Hindlimb muscle (tissue), 1 donor: ENCODE results near the gene ADGRE3. TPM values are rescaled to one million over a fixed set of nuclear protein-coding genes. Genes with fewer than 3 reads are reported as not detected.

Experiments
- DNase-seq: peaks from one replicate; pipeline ENCODE4 v3.0.0-alpha.2; 2013
- polyA plus RNA-seq: library from polyadenylated mRNA; unstranded; fragments of 120-200 nt; gene quantifications from one replicate; pipeline ENCODE4 v1.2.1, GENCODE V29; 2013; ENCODE audit not compliant: insufficient read length

The ADGRE3 gene
- not detected for polyA plus RNA-seq

DNA sequence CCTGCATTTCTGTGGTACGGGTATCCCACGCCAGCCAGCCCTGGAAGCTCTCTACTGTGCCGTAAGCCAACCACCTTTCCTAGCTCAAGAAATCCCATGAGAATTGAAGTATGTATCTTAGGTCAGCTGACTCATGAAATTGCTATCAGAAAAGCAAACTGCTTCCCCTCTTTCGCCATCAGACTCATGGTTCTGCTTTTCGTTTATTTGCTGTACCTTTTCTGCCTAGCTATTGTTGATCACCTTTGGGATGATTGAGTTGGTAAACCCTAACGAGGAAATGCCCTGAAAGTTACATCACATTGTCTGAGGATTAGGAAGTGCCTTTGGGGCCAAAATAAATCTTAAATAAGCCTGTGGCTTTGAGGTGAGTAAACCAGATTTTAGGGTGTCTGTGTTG, at the start of gene ADGRE3:
ADGRE3 (minus strand) TSS at position 81 of the 400 bp plus-strand sequence; CDS start at position 7, 74 bp downstream.
- DNase-seq, result no peak

DNA sequence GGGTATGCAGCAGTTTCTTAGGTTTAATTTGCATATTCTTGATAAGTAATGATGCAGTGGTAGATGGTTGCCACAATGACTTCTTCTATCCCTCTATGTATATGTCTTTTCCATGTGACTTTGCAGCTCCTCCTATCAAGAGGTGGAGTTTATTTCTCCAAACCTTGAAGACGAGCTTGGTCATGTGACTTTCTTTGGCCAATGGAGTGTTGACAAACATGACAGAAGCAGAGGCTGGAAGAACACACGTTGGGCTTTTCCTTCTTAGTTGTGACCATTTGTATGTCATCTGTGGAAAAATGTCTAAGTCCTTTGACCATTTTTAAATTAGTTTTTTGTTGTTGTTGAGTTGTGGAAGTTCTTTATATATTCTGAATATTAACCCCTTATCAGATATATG, 47.5 kb upstream of the ADGRE3 start:
- no peak for DNase-seq

GRCh38 chr19:14719162-14719561, 44.5 kb upstream of the ADGRE3 start:
- DNase-seq, result no peak

GRCh38 chr19:14718522-14719116, 44.0 kb upstream of the ADGRE3 start:
- no peak for DNase-seq

DNA sequence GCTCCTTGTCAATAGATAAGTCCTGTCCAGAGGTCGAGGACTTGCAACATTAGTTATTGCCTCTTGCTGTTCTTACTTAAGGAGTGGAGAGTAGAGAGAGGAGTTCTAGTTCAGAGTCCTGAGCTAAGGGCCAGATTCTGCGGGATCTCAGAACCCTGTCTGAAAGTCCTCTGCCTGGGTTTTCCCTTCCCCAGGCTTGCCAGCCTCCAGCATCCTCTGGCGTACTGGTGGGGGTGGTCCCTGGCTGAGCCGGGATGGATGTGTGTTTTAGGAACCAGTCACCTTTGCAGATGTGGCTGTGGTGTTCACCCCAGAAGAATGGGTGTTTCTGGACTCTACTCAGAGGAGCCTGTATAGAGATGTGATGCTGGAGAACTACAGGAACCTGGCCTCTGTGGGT, 41.2 kb upstream of the ADGRE3 start:
- no peak for DNase-seq

- no peak for DNase-seq
Observed at GRCh38 chr19:14704450-14704849, 29.8 kb upstream of the ADGRE3 start.

DNA sequence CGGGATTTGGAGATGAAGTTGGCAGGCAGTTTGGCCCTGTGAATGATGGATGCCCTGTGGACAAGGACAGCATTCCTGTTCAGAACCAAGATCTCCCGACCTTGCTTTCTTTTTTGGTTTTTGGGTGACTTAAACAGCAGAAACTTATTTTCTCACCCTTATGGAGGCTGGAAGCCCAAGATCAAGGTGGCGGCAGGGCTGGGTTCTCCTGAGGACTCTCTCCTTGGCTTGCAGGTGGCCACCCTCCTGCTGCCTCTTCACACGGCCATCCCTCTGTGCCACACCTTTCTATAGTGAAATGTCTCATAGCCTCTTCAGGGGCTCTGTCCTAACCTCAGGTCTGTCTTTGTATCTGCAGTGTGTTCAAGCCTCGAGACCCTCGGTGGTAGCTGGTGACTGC, 29.2 kb upstream of the ADGRE3 start:
- no peak for DNase-seq

- DNase-seq, result no peak
Observed at GRCh38 chr19:14700711-14701375, 26.2 kb upstream of the ADGRE3 start.

GRCh38 chr19:14699641-14700040, 25.0 kb upstream of the ADGRE3 start:
- no peak for DNase-seq

- DNase-seq, result no peak
Observed at GRCh38 chr19:14695471-14695870, 20.8 kb upstream of the ADGRE3 start.

DNA sequence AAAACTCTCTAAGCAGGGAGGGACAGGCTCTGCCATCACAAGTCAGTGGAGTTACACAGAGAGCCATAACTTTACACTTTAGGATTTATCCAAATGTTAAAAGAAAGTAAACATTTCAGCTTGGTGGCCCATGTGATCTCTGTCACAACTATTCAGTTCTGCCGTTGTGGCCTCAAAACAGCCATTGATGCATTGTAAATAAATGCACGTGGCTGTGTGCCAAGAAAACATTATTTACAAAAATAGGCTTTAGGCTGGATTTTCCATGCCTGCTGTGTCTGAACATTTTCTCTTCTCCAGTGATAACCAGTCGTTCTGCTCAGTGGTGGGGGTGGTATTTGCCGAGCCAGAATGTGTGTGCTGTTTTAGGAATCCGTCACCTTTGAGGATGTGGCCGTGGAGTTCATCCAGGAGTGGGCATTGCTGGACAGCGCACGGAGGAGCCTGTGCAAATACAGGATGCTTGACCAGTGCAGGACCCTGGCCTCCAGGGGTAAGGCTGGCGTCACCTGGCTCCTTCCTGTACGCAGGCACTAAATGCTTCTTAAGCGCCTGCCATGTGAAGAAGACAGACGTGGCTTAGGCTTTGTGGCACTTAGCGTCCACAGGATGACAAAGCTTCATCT, 20.1 kb upstream of the ADGRE3 start:
- no peak for DNase-seq

DNA sequence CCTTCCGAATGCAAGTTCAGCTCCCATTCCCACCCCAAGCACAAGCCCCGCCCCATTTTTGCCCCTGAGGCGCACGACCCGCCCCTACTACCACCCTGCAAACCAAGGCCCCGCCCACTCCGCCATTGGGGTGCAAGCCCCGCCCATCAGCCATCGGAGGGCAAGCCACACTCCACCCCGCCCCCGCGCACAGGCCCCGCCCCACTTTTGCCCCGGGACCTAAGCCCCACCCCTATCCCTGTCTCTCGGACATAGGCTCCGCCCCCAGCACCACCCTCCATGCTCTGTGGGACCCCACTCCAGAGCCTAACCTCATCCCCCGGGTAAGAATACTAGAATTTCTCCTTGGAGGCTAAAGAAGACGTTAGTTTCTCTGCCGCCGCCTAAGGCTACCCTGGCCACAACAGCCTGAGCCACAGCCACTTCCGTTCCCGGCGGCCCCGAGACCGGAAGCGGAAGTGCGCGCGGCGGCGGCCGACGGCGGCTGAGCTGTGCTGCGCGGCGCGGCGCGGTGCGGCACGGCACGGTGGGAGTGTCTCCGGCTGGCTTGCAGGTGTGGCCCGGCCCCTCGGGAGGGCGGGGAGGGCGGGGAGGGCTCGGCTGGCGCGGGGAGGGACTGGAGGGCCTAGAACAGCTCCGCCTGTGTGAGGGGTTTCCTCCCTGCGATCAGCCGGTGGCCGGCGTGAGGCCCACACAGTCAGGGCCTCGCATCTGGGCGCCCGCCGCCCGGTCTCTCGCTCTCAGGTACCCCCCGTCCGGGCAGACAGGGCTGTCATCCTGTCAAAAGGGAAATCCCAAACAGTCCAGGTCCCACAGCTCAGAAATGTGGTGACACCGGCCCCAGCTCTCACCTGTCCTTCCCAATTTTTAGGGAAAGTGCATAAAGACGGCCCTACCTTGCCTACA, 15.2 kb upstream of the ADGRE3 start, which contains the start of gene ZNF333:
ZNF333 (plus strand) TSS at position 451 of the 906 bp plus-strand sequence. CDS start 3,444 bp downstream, outside the sequence.
- peak; percentile 85 for DNase-seq

- no peak for DNase-seq
Observed at GRCh38 chr19:14686411-14686810, 11.8 kb upstream of the ADGRE3 start.

- DNase-seq, result no peak
Observed at GRCh38 chr19:14683439-14683838, 8.8 kb upstream of the ADGRE3 start.

DNA sequence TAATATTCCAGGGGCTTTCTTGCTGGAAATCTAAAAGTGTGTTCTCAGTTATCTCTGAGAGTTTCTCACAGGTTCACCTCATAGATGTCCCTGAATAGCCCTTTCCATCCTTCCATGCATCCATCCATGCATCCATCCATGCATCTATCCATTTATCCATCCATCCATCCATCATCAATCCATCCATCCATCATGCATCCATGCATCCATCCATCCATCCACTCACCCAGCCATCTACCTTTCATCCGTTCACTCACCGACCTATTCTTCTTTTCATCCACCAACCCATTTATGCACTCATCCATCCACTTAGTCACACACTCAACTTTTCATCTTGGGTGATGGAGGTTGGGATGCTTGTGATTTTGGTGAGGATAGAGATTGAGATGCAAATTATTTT, 7.4 kb upstream of the ADGRE3 start:
- no peak for DNase-seq

DNA sequence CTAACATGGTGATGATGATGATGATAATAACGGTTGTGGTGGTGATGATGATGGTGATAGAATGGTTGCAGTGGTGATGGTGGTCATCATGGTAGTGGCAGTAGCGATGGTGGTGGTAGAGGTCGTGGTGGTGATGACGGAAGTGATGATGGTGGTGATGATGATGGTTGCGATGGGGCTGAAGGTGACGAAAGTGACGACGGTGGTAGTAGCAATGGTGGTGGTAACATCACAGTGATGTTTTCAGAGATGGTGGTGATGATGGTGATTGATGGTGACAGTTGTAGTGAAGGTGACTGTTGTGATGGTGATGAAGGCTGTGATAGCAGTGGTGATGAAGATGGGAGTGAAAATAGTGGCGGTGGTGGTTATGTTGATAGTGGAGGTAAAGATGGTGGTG, 3.6 kb upstream of the ADGRE3 start:
- DNase-seq, result no peak

DNA sequence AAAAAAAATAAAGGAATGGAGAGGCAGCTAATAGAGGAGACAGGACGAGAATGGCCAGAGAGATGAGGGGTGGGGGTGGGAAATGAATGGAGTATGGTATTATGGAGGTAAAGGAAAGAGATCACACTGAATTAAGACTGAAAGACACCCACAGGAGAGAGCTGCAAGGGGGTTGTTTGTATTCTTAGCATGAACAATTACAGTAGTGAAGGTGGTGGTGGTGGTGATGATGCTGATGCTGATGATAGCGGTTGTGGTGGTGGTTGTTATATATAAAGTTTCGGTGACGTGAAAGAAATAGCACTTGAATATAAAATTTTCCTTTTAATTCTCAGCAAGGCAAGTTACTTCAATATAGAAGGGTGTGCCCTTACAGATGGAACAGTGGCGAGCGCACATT, 2.8 kb upstream of the ADGRE3 start:
- DNase-seq, result no peak

DNA sequence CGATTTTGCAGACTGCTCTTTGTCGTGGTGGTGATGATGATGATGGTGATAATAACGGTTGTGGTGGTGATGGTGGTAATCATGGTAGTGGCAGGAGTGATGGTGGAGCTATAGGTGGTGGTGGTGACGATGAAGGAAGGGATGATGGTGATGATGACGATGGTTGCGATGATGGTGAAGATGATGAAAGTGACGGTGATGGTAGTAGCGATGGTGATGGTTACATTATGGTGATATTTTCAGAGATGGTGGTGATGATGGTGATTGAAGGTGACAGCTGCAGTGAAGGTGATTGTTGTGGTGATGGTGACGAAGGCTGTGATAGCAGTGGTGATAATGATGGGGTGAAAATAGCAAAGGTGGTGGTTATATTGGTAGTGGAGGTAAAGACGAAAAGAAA, 2.1 kb upstream of the ADGRE3 start:
- DNase-seq, result no peak

GRCh38 chr19:14673088-14673487, 1.6 kb downstream of the ADGRE3 start:
- no peak for DNase-seq

GRCh38 chr19:14672188-14672872, 2.3 kb downstream of the ADGRE3 start:
- DNase-seq, result no peak

- no peak for DNase-seq
Observed at GRCh38 chr19:14670408-14670807, 4.2 kb downstream of the ADGRE3 start.

- no peak for DNase-seq
Observed at GRCh38 chr19:14669940-14670339, 4.7 kb downstream of the ADGRE3 start.
